Measurements from ENCODE around the gene UBE3C.

DNA sequence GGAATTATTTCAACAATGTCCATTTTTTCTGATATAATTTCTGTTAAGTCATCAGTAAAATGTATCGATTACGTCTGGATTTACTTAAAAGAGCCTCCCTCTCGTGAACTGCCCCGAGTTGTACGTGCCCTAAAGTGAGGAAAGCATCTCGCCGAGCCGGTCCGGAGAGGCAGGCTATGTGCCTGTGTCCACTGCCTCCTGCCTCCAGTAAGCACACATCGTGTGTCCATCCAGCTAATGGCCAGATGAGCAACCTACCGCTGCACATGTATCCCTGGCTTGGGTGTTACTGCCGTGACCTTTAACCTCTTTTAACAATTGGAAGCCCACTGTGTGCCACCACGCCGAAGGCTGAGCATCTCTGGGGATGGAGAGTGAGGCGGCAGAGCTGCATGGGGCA is 174.9 kb downstream of the UBE3C start:
- TF ChIP-seq, protein P1, sequence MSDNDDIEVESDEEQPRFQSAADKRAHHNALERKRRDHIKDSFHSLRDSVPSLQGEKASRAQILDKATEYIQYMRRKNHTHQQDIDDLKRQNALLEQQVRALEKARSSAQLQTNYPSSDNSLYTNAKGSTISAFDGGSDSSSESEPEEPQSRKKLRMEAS (IDR thresholded peaks at IDR 0.05), result no peak
- TF ChIP-seq, protein P2, sequence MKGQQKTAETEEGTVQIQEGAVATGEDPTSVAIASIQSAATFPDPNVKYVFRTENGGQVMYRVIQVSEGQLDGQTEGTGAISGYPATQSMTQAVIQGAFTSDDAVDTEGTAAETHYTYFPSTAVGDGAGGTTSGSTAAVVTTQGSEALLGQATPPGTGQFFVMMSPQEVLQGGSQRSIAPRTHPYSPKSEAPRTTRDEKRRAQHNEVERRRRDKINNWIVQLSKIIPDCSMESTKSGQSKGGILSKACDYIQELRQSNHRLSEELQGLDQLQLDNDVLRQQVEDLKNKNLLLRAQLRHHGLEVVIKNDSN (IDR thresholded peaks at IDR 0.05), result no peak
- TF ChIP-seq, protein P3, sequence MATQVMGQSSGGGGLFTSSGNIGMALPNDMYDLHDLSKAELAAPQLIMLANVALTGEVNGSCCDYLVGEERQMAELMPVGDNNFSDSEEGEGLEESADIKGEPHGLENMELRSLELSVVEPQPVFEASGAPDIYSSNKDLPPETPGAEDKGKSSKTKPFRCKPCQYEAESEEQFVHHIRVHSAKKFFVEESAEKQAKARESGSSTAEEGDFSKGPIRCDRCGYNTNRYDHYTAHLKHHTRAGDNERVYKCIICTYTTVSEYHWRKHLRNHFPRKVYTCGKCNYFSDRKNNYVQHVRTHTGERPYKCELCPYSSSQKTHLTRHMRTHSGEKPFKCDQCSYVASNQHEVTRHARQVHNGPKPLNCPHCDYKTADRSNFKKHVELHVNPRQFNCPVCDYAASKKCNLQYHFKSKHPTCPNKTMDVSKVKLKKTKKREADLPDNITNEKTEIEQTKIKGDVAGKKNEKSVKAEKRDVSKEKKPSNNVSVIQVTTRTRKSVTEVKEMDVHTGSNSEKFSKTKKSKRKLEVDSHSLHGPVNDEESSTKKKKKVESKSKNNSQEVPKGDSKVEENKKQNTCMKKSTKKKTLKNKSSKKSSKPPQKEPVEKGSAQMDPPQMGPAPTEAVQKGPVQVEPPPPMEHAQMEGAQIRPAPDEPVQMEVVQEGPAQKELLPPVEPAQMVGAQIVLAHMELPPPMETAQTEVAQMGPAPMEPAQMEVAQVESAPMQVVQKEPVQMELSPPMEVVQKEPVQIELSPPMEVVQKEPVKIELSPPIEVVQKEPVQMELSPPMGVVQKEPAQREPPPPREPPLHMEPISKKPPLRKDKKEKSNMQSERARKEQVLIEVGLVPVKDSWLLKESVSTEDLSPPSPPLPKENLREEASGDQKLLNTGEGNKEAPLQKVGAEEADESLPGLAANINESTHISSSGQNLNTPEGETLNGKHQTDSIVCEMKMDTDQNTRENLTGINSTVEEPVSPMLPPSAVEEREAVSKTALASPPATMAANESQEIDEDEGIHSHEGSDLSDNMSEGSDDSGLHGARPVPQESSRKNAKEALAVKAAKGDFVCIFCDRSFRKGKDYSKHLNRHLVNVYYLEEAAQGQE (IDR thresholded peaks at IDR 0.05; ENCODE audit: low read depth), result no peak

All from Ishikawa (cell line).